ENCODE results near the gene PRKCZ. TPM values are rescaled to one million over a fixed set of nuclear protein-coding genes. Genes with fewer than 3 reads are reported as not detected.

Gene PRKCZ
- total RNA-seq, 2 donors from 2014 or later, result 34.5 to 46.7 TPM

- H3K9me3 ChIP-seq, result no peaks in the 10 kb centered on the region
- DNase-seq (ENCODE audit: low spot score), result no peak
- H3K4me1 ChIP-seq (replicated peaks), result no peaks in the 10 kb centered on the region
- no peak for TF ChIP-seq POLR2AphosphoS5 (IDR thresholded peaks at IDR 0.05)
- no peak for TF ChIP-seq POLR2A (IDR thresholded peaks at IDR 0.05)
- TF ChIP-seq CTCF (IDR thresholded peaks at IDR 0.05), result no peak
- WGBS, result 87% methylated on average over 17 of the region's 17 CpGs
- H3K4me3 ChIP-seq, result no peak overlapping the region
- no peaks in the 10 kb centered on the region for H3K27me3 ChIP-seq (replicated peaks; ENCODE audit: insufficient read depth)
- no peak overlapping the region for H3K27ac ChIP-seq
- no peaks in the 10 kb centered on the region for H3K36me3 ChIP-seq
- intact Hi-C loops (cut with DNase I), result no loop called here
Observed at GRCh38 chr1:2053217-2053616, 3.0 kb downstream of the PRKCZ start.

DNA sequence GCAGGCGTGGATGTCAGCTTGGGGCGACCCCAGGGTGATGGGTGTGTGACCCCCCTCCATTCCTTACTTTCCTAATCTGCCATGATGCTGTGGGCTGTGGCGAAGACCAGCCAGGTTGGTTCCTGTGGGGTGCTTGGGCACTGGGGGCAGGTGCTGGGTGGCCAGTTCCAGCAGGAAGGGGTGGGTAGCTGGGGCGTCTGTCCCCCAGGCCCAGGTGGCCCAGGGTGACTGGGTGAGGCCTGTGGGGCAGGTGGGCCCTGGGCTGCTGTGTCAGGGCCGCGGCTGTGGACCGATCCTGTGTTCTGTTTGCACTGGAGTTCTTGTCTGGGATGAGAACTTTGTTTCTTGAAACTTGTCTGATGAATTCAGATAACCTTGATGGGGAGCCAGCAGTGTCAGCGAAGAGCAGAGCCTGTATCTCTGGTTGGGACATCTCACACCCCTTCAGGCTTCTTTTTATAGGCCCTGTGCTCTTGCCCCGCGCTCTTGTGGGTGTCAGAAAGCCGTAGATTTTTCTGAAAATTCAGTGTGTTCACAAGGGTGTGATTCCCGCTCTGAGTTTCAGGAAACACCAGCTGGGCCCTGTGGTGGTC lies 3.7 kb downstream of the PRKCZ start:
- Histone ChIP-seq H3K4me3 (no peak overlapping the region), H3K27ac (no peak overlapping the region), H3K9me3 (no peaks in the 10 kb centered on the region), H3K36me3 (no peaks in the 10 kb centered on the region), H3K27me3 (replicated peaks; ENCODE audit: insufficient read depth) (no peaks in the 10 kb centered on the region), H3K4me1 (replicated peaks) (no peaks in the 10 kb centered on the region)
- TF ChIP-seq POLR2A (IDR thresholded peaks at IDR 0.05), result no peak
- no peak for TF ChIP-seq CTCF (IDR thresholded peaks at IDR 0.05)
- no peak for TF ChIP-seq POLR2AphosphoS5 (IDR thresholded peaks at IDR 0.05)
- DNase-seq (ENCODE audit: low spot score), result no peak
- intact Hi-C loops (cut with DNase I), result no loop called here
- WGBS, result 78% methylated on average over 12 of the region's 12 CpGs

DNA sequence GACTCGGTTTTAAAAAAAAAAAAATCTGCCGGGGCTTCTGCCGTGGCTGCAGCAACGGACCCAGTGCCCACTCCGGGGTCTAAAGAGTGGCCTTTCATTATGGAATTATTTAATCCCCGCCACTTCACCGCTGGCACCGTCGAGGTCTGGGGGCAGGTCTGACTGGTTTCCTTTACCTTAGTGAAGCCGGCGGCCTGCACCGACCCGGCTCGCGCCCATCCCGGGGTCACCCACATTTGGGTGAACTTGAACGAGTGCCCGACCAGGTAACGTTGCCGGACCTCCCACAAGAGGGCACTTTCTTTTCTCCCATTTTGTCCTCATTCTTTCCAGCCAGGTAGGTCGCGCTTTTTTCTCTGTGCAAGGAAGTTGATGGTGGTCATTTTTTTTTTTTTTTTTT lies 4.3 kb downstream of the PRKCZ start:
- Histone ChIP-seq H3K4me3 (no peak overlapping the region), H3K36me3 (no peaks in the 10 kb centered on the region), H3K4me1 (replicated peaks) (no peaks in the 10 kb centered on the region), H3K9me3 (no peaks in the 10 kb centered on the region), H3K27me3 (replicated peaks; ENCODE audit: insufficient read depth) (no peaks in the 10 kb centered on the region), H3K27ac (no peak overlapping the region)
- intact Hi-C loops (cut with DNase I), result no loop called here
- TF ChIP-seq POLR2AphosphoS5 (IDR thresholded peaks at IDR 0.05) (no peak), CTCF (IDR thresholded peaks at IDR 0.05) (no peak), POLR2A (IDR thresholded peaks at IDR 0.05) (no peak)
- WGBS, result 57% methylated on average over 22 of the region's 22 CpGs
- no peak for DNase-seq (ENCODE audit: low spot score)

DNA sequence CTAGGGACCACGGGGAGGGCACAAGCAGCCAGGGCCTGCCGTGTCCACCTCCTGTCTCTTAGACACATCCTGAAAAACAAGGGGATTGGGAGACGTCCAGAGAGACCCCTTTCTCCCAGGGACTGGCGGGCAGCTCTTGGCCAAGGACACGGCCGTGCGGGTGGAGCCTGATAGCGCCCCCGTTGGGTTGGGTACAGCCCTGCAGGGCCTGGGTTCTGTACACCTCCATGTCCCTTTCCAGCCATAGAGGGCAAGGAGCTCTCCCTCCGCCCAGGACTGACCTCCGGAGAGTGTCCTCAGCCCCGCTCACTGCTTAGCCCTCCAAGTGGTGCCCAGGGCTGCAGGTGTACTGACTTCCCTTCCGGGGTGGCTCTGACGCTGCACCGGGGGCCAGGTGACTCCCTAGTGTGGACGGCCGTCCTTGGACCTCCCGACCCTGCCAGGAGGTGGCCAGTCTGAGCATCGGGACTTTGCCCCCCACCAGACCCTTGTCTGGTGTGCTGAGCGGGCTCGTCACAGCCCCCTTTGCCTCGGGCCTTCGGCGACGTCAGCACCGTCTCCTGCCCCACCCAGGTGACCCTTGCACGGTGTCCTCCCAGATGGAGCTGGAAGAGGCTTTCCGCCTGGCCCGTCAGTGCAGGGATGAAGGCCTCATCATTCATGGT lies 5.8 kb downstream of the PRKCZ start:
- no peaks in the 10 kb centered on the region for H3K9me3 ChIP-seq
- WGBS, result 97% methylated on average over 29 of the region's 29 CpGs
- DNase-seq (ENCODE audit: low spot score), result no peak
- H3K27me3 ChIP-seq (replicated peaks; ENCODE audit: insufficient read depth), result no peaks in the 10 kb centered on the region
- intact Hi-C loops (cut with DNase I), result no loop called here
- H3K27ac ChIP-seq, result no peak overlapping the region
- no peak overlapping the region for H3K4me3 ChIP-seq
- TF ChIP-seq CTCF (IDR thresholded peaks at IDR 0.05) (no peak), POLR2AphosphoS5 (IDR thresholded peaks at IDR 0.05) (no peak), POLR2A (IDR thresholded peaks at IDR 0.05) (no peak)
- no peaks in the 10 kb centered on the region for H3K4me1 ChIP-seq (replicated peaks)
- H3K36me3 ChIP-seq, result no peaks in the 10 kb centered on the region
